ENCODE data around the gene PLAC1. TPM values are rescaled to one million over a fixed set of nuclear protein-coding genes. Genes with fewer than 3 reads are reported as not detected.
A peak's percentile ranks its signal among the peaks of the same experiment; 100 is the strongest.

PLAC1 gene
- total RNA-seq, 1 experiment from 2014 or later: not detected

- no peak for TF ChIP-seq ZNF138 (CRISPR knock-in tag; conservative IDR thresholded peaks at IDR 0.05)
- no peak for TF ChIP-seq RELA (CRISPR knock-in tag; IDR thresholded peaks at IDR 0.05; ENCODE audit: borderline replicate concordance)
- TF ChIP-seq ZNF423 (CRISPR knock-in tag; IDR thresholded peaks at IDR 0.05): peak; percentile 28; the same call in 1 of the 2 replicates
- H3K27me3 Mint-ChIP-seq (ENCODE audit: low read depth): peaks cover 13% of the 10 kb centered on the region
- no peaks in the 10 kb centered on the region for H3K36me3 Mint-ChIP-seq
- POLR2A ChIA-PET: no interaction called here
- no peak overlapping the region for H3K4me3 Mint-ChIP-seq
- no peaks in the 10 kb centered on the region for H3K9me3 Mint-ChIP-seq
- ATAC-seq: peak; percentile 51
- H3K4me1 Mint-ChIP-seq: peaks cover 27% of the 10 kb centered on the region
- H3K27ac Mint-ChIP-seq: peak overlapping the region; percentile 36; the same call in 1 of the 2 replicates
- DNase-seq (ENCODE audit: low spot score): no peak
- CTCF ChIA-PET: no interaction called here
Observed at GRCh38 chrX:134533352-134533751, 124.9 kb downstream of the PLAC1 start.

GRCh38 chrX:134530845-134531244 lies 127.4 kb downstream of the PLAC1 start:
- DNase-seq (ENCODE audit: low spot score) (no peak), ATAC-seq (no peak)
- CTCF ChIA-PET: no interaction called here

GRCh38 chrX:134529481-134529880 lies 128.8 kb downstream of the PLAC1 start:
- Mint-ChIP-seq H3K9me3 (no peaks in the 10 kb centered on the region), H3K27me3 (ENCODE audit: low read depth) (peaks cover 4% of the 10 kb centered on the region; the same call in 1 of the 2 replicates), H3K4me1 (peaks cover 25% of the 10 kb centered on the region), H3K36me3 (no peaks in the 10 kb centered on the region), H3K27ac (no peak overlapping the region), H3K4me3 (no peak overlapping the region)
- ChIA-PET CTCF (interaction anchor here (1.1 to 1.3 kb wide), 2 partner anchors 9 to 235 kb away, joined by 3 to 5 read pairs; no protein-coding TSS in a partner anchor), POLR2A (no interaction called here)
- ATAC-seq: no peak
- DNase-seq (ENCODE audit: low spot score): no peak
- TF ChIP-seq ZBTB21 (CRISPR knock-in tag; IDR thresholded peaks at IDR 0.05; ENCODE audit: borderline replicate concordance) (no peak), SP1 (CRISPR knock-in tag; conservative IDR thresholded peaks at IDR 0.05) (no peak), ZNF532 (CRISPR knock-in tag; IDR thresholded peaks at IDR 0.05; ENCODE audit: borderline replicate concordance) (no peak), GTF2I (CRISPR knock-in tag; conservative IDR thresholded peaks at IDR 0.05) (no peak), TEAD4 (CRISPR knock-in tag; IDR thresholded peaks at IDR 0.05) (no peak), HMGXB4 (CRISPR knock-in tag; IDR thresholded peaks at IDR 0.05) (no peak), USF2 (CRISPR knock-in tag; IDR thresholded peaks at IDR 0.05) (no peak), ERG (CRISPR knock-in tag; IDR thresholded peaks at IDR 0.05) (no peak), ARID4B (CRISPR knock-in tag; IDR thresholded peaks at IDR 0.05; ENCODE audit: borderline replicate concordance) (no peak), ZNF281 (CRISPR knock-in tag; IDR thresholded peaks at IDR 0.05) (no peak), GRHL2 (CRISPR knock-in tag; IDR thresholded peaks at IDR 0.05; ENCODE audit: insufficient replicate concordance, severe bottlenecking) (no peak)

More at GRCh38 chrX:134530845-134531244, 127.4 kb downstream of the PLAC1 start:
- H3K4me1 Mint-ChIP-seq: peaks cover 25% of the 10 kb centered on the region
- H3K4me3 Mint-ChIP-seq: no peak overlapping the region
- H3K36me3 Mint-ChIP-seq: no peaks in the 10 kb centered on the region
- no peaks in the 10 kb centered on the region for H3K9me3 Mint-ChIP-seq
- TF ChIP-seq JUN (CRISPR knock-in tag; IDR thresholded peaks at IDR 0.05) (no peak), GABPB1 (CRISPR knock-in tag; IDR thresholded peaks at IDR 0.05) (no peak), ZNF671 (CRISPR knock-in tag; IDR thresholded peaks at IDR 0.05) (no peak), GRHL2 (CRISPR knock-in tag; IDR thresholded peaks at IDR 0.05; ENCODE audit: insufficient replicate concordance, severe bottlenecking) (no peak)
- POLR2A ChIA-PET: no interaction called here
- peaks cover 10% of the 10 kb centered on the region for H3K27me3 Mint-ChIP-seq (ENCODE audit: low read depth)
- no peak overlapping the region for H3K27ac Mint-ChIP-seq

All from WTC11 (cell line).